Renal cortex interstitium (tissue), 11 donors: ENCODE results near the gene MAN1C1. TPM values are rescaled to one million over a fixed set of nuclear protein-coding genes. Genes with fewer than 3 reads are reported as not detected.
A peak's percentile ranks its signal among the peaks of the same experiment; 100 is the strongest.

ENCODE experiments used
- DNase-seq, 11 donors: peaks; one replicate each; pipeline ENCODE4 v3.0.0-alpha.2; 2013; ENCODE audit warnings: low read depth in 9 of 11, low spot score in 4 of 11; ENCODE audit errors: extremely low read depth in 1 of 11
- polyA plus RNA-seq, 3 donors: library from polyadenylated mRNA; unstranded; fragments of 120-200 nt; gene quantifications; one replicate each; pipeline ENCODE4 v1.2.1, GENCODE V29; 2013; ENCODE audit not compliant: insufficient read length in 3 of 3

Gene MAN1C1
- polyA plus RNA-seq, 3 donors = 12.4 to 18.0 (median 14.0) TPM

- DNase-seq = no peak
Measured at GRCh38 chr1:25760122-25760719, 143.6 kb downstream of the MAN1C1 start.

GRCh38 chr1:25760871-25761270, 144.3 kb downstream of the MAN1C1 start:
- DNase-seq = no peak

- no peak for DNase-seq
Measured at GRCh38 chr1:25763493-25763892, 146.9 kb downstream of the MAN1C1 start.

- DNase-seq = no peak
Measured at GRCh38 chr1:25765136-25765922, 148.7 kb downstream of the MAN1C1 start.

- no peak for DNase-seq
Measured at GRCh38 chr1:25765923-25766589, 149.5 kb downstream of the MAN1C1 start.

GRCh38 chr1:25766721-25767436, 150.3 kb downstream of the MAN1C1 start:
- no peak for DNase-seq

GRCh38 chr1:25767437-25767770, 150.8 kb downstream of the MAN1C1 start:
- no peak for DNase-seq

- no peak for DNase-seq
Measured at GRCh38 chr1:25768999-25769398, 152.4 kb downstream of the MAN1C1 start.

GRCh38 chr1:25769625-25770383, 153.2 kb downstream of the MAN1C1 start:
- DNase-seq = no peak

- DNase-seq = no peak
Measured at GRCh38 chr1:25770541-25771220, 154.1 kb downstream of the MAN1C1 start.

GRCh38 chr1:25771221-25772114, 154.9 kb downstream of the MAN1C1 start:
- peak; percentile 65 to 88 (median 83) for DNase-seq

GRCh38 chr1:25772164-25772563, 155.6 kb downstream of the MAN1C1 start:
- no peak for DNase-seq

- DNase-seq = no peak
Measured at GRCh38 chr1:25772692-25773245, 156.2 kb downstream of the MAN1C1 start.

- peak in 10 of 11 donors; percentile 44 to 85 (median 56) for DNase-seq
Measured at GRCh38 chr1:25773441-25774125, 157.0 kb downstream of the MAN1C1 start.

GRCh38 chr1:25774206-25774803, 157.7 kb downstream of the MAN1C1 start:
- no peak for DNase-seq
